ENCODE results near the gene NUBPL.

- TF ChIP-seq CTCF (IDR thresholded peaks at IDR 0.05; ENCODE audit: low read depth, low read length) (no peak), POLR2A (IDR thresholded peaks at IDR 0.05; ENCODE audit: extremely low read depth, insufficient read length) (no peak)
Measured at GRCh38 chr14:31864937-31865855, 304.0 kb downstream of the NUBPL start.
